ENCODE measurements around the gene STRN4.
"Not testable (repeated sequence)": the region's sequence is repeated elsewhere in the genome, so short reads cannot be mapped to it uniquely, and the experiment has no call there.

STRN4 gene

GRCh38 chr19:46775642-46776258 is 29.5 kb upstream of the STRN4 start:
- DNase-seq (ENCODE audit: low spot score) = no peak
- no peak for FAIRE-seq

GRCh38 chr19:46773018-46773399 is 26.8 kb upstream of the STRN4 start:
- DNase-seq (ENCODE audit: low spot score) (no peak), FAIRE-seq (no peak)

GRCh38 chr19:46772170-46773017 is 26.1 kb upstream of the STRN4 start:
- DNase-seq (ENCODE audit: low spot score) (no peak), FAIRE-seq (no peak)

- not testable (repeated sequence) for DNase-seq (ENCODE audit: low spot score); FAIRE-seq
Observed at GRCh38 chr19:46768746-46769145, 22.5 kb upstream of the STRN4 start.

GRCh38 chr19:46766569-46767317 is 20.5 kb upstream of the STRN4 start:
- DNase-seq (ENCODE audit: low spot score) (peak; percentile 54), FAIRE-seq (no peak)

- FAIRE-seq (no peak), DNase-seq (ENCODE audit: low spot score) (no peak)
Observed at GRCh38 chr19:46764817-46765291, 18.6 kb upstream of the STRN4 start.

GRCh38 chr19:46762245-46762890 is 16.1 kb upstream of the STRN4 start:
- no peak for DNase-seq (ENCODE audit: low spot score)
- FAIRE-seq = no peak

- DNase-seq (ENCODE audit: low spot score) (no peak), FAIRE-seq (no peak)
Observed at GRCh38 chr19:46761418-46761831, 15.2 kb upstream of the STRN4 start.

GRCh38 chr19:46760897-46761296 is 14.6 kb upstream of the STRN4 start:
- not testable (repeated sequence) for DNase-seq (ENCODE audit: low spot score); FAIRE-seq

GRCh38 chr19:46760363-46760762 is 14.1 kb upstream of the STRN4 start:
- FAIRE-seq (no peak), DNase-seq (ENCODE audit: low spot score) (no peak)

- FAIRE-seq (no peak), DNase-seq (ENCODE audit: low spot score) (no peak)
Observed at GRCh38 chr19:46759817-46760333, 13.6 kb upstream of the STRN4 start.

- no peak for DNase-seq (ENCODE audit: low spot score)
Observed at GRCh38 chr19:46759206-46759605, 13.0 kb upstream of the STRN4 start.

GRCh38 chr19:46756544-46756888 is 10.3 kb upstream of the STRN4 start:
- DNase-seq (ENCODE audit: low spot score) = no peak
- no peak for FAIRE-seq

More at GRCh38 chr19:46759206-46759605, 13.0 kb upstream of the STRN4 start:
- no peak for FAIRE-seq

GRCh38 chr19:46755853-46756543 is 9.7 kb upstream of the STRN4 start:
- DNase-seq (ENCODE audit: low spot score) (no peak), FAIRE-seq (no peak)

GRCh38 chr19:46755077-46755852 is 9.0 kb upstream of the STRN4 start:
- FAIRE-seq = no peak
- no peak for DNase-seq (ENCODE audit: low spot score)

GRCh38 chr19:46753420-46754155 is 7.3 kb upstream of the STRN4 start:
- DNase-seq (ENCODE audit: low spot score) = peak; percentile 61
- no peak for FAIRE-seq

- FAIRE-seq (no peak), DNase-seq (ENCODE audit: low spot score) (peak; percentile 63)
Observed at GRCh38 chr19:46748325-46749109, 2.3 kb upstream of the STRN4 start.

- DNase-seq (ENCODE audit: low spot score) (peak; percentile 59), FAIRE-seq (no peak)
Observed at GRCh38 chr19:46745521-46746280, 549 bp downstream of the STRN4 start, which contains the start of gene FKRP. Gene FKRP (plus strand): TSS chr19:46746057. CDS start chr19:46755451, 9,394 bp downstream.
